GM12878 (cell line): ENCODE results near the gene IFI6.

Experiments
- EP300 ChIP-seq, 2 experiments: fragments of 150-350 bp in 1 of 2; IDR thresholded peaks; 2 replicates each; pipeline ENCODE4 v1.6.1; 2011 to 2012; ENCODE audit warnings: low read depth in 2 of 2, low read length in 2 of 2, borderline replicate concordance in 1 of 2, improper control_type of control experiment in 1 of 2, inconsistent platforms in 1 of 2; ENCODE audit not compliant: control insufficient read depth in 1 of 2
- RFX5 ChIP-seq: IDR thresholded peaks from 2 replicates; pipeline ENCODE4 v1.6.1; 2011; ENCODE audit warnings: low read depth, low read length, improper control_type of control experiment
- ZNF274 ChIP-seq: IDR thresholded peaks from one replicate; pipeline ENCODE4 v1.8.0; 2011; ENCODE audit not compliant: insufficient read length, insufficient read depth

GRCh38 chr1:27713139-27713725, 41.2 kb upstream of the IFI6 start:
- no peak for TF ChIP-seq RFX5
- no peak for TF ChIP-seq ZNF274
- no peak for TF ChIP-seq EP300 (IDR thresholded peaks at IDR 0.05; ENCODE audit: borderline replicate concordance in 1 of 2, control insufficient read depth in 1 of 2, low read depth in 2 of 2, low read length in 2 of 2)
